HepG2 (cell line): ENCODE data around the gene AMER1. TPM values are rescaled to one million over a fixed set of nuclear protein-coding genes. Genes with fewer than 3 reads are reported as not detected.

ENCODE experiments used
- KAT8 ChIP-seq: IDR thresholded peaks from 2 replicates; pipeline ENCODE4 v1.6.1; 2016; ENCODE audit warnings: missing genetic modification reagents, missing compliant biosample characterization
- KLF16 ChIP-seq, 2 experiments: sonication (generic) in 1 of 2; formaldehyde crosslinking in 1 of 2; IDR thresholded peaks; 2 replicates each; pipeline versions ENCODE4 v1.6.1 to v1.8.0; 2016 to 2023; ENCODE audit warnings: missing genetic modification reagents in 2 of 2, missing compliant biosample characterization in 1 of 2
- MAZ ChIP-seq, 2 experiments: sonication (generic) in 1 of 2; formaldehyde crosslinking in 1 of 2; IDR thresholded peaks; 2 replicates each; pipeline versions ENCODE4 v1.5.0 to v1.6.1; 2012 to 2020; ENCODE audit warnings: low read depth in 2 of 2, mild to moderate bottlenecking in 2 of 2, borderline replicate concordance in 1 of 2, improper control_type of control experiment in 1 of 2, low read length in 1 of 2, missing genetic modification reagents in 1 of 2, moderate library complexity in 1 of 2
- MYC ChIP-seq: sonication (generic); formaldehyde crosslinking; IDR thresholded peaks from 2 replicates; pipeline ENCODE4 v1.9.0; 2021; ENCODE audit warnings: missing genetic modification reagents, borderline replicate concordance
- NAIF1 ChIP-seq: sonication (generic); formaldehyde crosslinking; IDR thresholded peaks from 2 replicates; pipeline ENCODE4 v1.5.0; 2020; ENCODE audit warnings: mild to moderate bottlenecking, missing genetic modification reagents, borderline replicate concordance
- NFYB ChIP-seq: sonication (generic); formaldehyde crosslinking; IDR thresholded peaks from 2 replicates; pipeline ENCODE4 v1.4.0; 2020; ENCODE audit warnings: missing genetic modification reagents
- PHF20 ChIP-seq: sonication (generic); formaldehyde crosslinking; IDR thresholded peaks from 2 replicates; pipeline ENCODE4 v1.5.0; 2020; ENCODE audit warnings: mild to moderate bottlenecking, missing genetic modification reagents
- ZFAT ChIP-seq: sonication (generic); formaldehyde crosslinking; conservative IDR thresholded peaks from 2 replicates; pipeline ENCODE4 v1.8.1; 2023; ENCODE audit warnings: missing genetic modification reagents, inconsistent platforms
- ZNF230 ChIP-seq: sonication (generic); formaldehyde crosslinking; IDR thresholded peaks from 2 replicates; pipeline ENCODE4 v1.4.0; 2020; ENCODE audit warnings: mild to moderate bottlenecking, missing genetic modification reagents
- ZNF282 ChIP-seq: fragments of 450-650 bp; IDR thresholded peaks from 2 replicates; pipeline ENCODE4 v1.6.1; 2018; ENCODE audit not compliant: partially characterized antibody
- ZNF326 ChIP-seq: sonication (generic); formaldehyde crosslinking; IDR thresholded peaks from 2 replicates; pipeline ENCODE4 v1.4.0; 2020; ENCODE audit warnings: missing genetic modification reagents, borderline replicate concordance
- ZNF460 ChIP-seq: sonication (generic); formaldehyde crosslinking; IDR thresholded peaks from 2 replicates; pipeline ENCODE4 v1.5.1; 2020; ENCODE audit warnings: missing genetic modification reagents, mild to moderate bottlenecking, borderline replicate concordance
- ZNF598 ChIP-seq: sonication (generic); formaldehyde crosslinking; IDR thresholded peaks from 2 replicates; pipeline ENCODE4 v1.5.1; 2020; ENCODE audit warnings: mild to moderate bottlenecking, missing genetic modification reagents, borderline replicate concordance
- ZNF703 ChIP-seq: sonication (generic); formaldehyde crosslinking; IDR thresholded peaks from 2 replicates; pipeline ENCODE4 v1.5.1; 2020; ENCODE audit warnings: missing genetic modification reagents, mild to moderate bottlenecking, moderate library complexity, borderline replicate concordance
- ZNF768 ChIP-seq: sonication (generic); formaldehyde crosslinking; IDR thresholded peaks from 2 replicates; pipeline ENCODE4 v1.4.0; 2020; ENCODE audit warnings: missing genetic modification reagents
- polyA plus RNA-seq, 8 experiments: library from polyadenylated mRNA; depleted of rRNA in 3 of 8; stranded (reverse) in 7 of 8; unstranded in 1 of 8; fragments of >200 nt; fragmentation: Illumina TruSeq in 4 of 8; extraction: Trizol in 4 of 8; gene quantifications; 2 replicates each; pipeline versions ENCODE4 v1.2.1 to v1.2.3, GENCODE V29; 2011 to 2016; ENCODE audit warnings: low read depth in 4 of 8, missing spikeins in 1 of 8, mixed read lengths in 1 of 8; ENCODE audit not compliant: insufficient read depth in 1 of 8
- total RNA-seq, 5 experiments: library from RNA; depleted of rRNA; stranded (reverse); fragments of >200 nt; fragmentation: Illumina TruSeq; extraction: Trizol; gene quantifications; 2 replicates each; pipeline ENCODE4 v1.2.3, GENCODE V29; 2016; ENCODE audit warnings: low read depth in 1 of 5
- TF ChIP-seq, protein P1 (sequence below): sonication (generic); formaldehyde crosslinking; IDR thresholded peaks from 2 replicates; pipeline ENCODE4 v1.5.0; 2020; ENCODE audit warnings: mild to moderate bottlenecking, missing genetic modification reagents, borderline replicate concordance
- TF ChIP-seq, protein P2 (sequence below): sonication (generic); formaldehyde crosslinking; IDR thresholded peaks from 2 replicates; pipeline ENCODE4 v1.9.0; 2022; ENCODE audit warnings: low read depth, missing genetic modification reagents
- TF ChIP-seq, protein P3 (sequence below): sonication (generic); formaldehyde crosslinking; IDR thresholded peaks from 2 replicates; pipeline ENCODE4 v1.8.0; 2022; ENCODE audit warnings: missing genetic modification reagents, mild to moderate bottlenecking, borderline replicate concordance
- TF ChIP-seq, protein P4 (sequence below): IDR thresholded peaks from 2 replicates; pipeline ENCODE4 v1.6.1; 2012; ENCODE audit warnings: inconsistent platforms

Gene AMER1
- total and polyA plus RNA-seq, 2 of the 13 experiments (the other 11 are each of a cell fraction or from before 2014, with no cell fraction given), result 2.8 to 10.8 TPM

DNA sequence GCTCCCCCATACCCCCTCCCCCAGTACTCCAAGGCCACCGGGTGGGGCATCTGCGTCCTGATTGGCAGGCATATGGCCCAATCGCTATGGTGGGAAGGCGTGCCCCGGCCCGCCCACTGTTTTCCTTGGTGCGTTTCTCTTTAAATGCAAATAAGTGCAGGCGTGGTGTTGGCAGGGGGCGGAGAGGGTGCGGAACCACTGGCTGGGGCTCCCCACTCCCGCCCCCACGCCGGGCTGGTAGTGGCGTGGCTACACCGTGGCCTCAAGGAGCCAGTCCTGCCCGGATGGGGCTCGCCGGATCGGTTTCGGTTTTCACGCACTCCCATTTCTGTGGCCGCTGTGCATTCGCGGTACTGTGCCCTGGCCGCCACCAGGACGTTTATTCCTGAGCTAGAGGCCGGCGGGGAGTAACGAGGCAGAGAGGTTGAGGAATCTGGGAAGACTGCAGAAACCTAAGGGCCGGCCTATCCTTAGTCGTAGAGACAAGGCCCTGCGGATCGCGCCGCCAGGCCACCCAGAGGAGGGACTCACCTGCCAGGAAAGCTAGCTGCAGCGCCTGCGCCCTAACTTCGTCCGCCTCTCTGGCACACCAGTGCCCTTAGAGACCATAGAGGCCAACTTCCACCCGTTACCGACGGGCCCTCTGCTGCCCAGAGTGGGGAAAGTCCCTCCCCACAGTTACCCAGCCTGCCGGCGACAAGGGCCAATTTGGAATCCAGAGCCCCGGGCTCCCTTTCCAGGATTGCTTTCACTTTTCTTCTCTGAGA lies 410 bp upstream of the AMER1 start (continued):
- TF ChIP-seq, protein P1, sequence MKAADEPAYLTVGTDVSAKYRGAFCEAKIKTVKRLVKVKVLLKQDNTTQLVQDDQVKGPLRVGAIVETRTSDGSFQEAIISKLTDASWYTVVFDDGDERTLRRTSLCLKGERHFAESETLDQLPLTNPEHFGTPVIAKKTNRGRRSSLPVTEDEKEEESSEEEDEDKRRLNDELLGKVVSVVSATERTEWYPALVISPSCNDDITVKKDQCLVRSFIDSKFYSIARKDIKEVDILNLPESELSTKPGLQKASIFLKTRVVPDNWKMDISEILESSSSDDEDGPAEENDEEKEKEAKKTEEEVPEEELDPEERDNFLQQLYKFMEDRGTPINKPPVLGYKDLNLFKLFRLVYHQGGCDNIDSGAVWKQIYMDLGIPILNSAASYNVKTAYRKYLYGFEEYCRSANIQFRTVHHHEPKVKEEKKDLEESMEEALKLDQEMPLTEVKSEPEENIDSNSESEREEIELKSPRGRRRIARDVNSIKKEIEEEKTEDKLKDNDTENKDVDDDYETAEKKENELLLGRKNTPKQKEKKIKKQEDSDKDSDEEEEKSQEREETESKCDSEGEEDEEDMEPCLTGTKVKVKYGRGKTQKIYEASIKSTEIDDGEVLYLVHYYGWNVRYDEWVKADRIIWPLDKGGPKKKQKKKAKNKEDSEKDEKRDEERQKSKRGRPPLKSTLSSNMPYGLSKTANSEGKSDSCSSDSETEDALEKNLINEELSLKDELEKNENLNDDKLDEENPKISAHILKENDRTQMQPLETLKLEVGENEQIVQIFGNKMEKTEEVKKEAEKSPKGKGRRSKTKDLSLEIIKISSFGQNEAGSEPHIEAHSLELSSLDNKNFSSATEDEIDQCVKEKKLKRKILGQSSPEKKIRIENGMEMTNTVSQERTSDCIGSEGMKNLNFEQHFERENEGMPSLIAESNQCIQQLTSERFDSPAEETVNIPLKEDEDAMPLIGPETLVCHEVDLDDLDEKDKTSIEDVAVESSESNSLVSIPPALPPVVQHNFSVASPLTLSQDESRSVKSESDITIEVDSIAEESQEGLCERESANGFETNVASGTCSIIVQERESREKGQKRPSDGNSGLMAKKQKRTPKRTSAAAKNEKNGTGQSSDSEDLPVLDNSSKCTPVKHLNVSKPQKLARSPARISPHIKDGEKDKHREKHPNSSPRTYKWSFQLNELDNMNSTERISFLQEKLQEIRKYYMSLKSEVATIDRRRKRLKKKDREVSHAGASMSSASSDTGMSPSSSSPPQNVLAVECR (CRISPR knock-in tag), result peak; percentile 60; the same call in 1 of the 2 replicates
- TF ChIP-seq KAT8 (CRISPR knock-in tag) (peak; percentile 36; the same call in 1 of the 2 replicates), KLF16 (CRISPR knock-in tag; IDR thresholded peaks at IDR 0.05) (peak in 1 of 2 experiments; percentile 19; a peak in 1 of 4 replicates), ZNF326 (CRISPR knock-in tag) (no peak), ZFAT (CRISPR knock-in tag) (no peak), MYC (peak; percentile 29; the same call in 1 of the 2 replicates), ZNF230 (CRISPR knock-in tag) (no peak), ZNF282 (no peak), ZNF703 (no peak), ZNF598 (CRISPR knock-in tag) (0 out of 2 replicates have a peak, but pooled peaks have one; percentile 27), MAZ (IDR thresholded peaks at IDR 0.05; ENCODE audit: borderline replicate concordance, low read depth, low read length) (peak; percentile 38; the same call in 1 of the 2 replicates), MAZ (CRISPR knock-in tag; IDR thresholded peaks at IDR 0.05; ENCODE audit: low read depth) (peak; percentile 56; the same call in 1 of the 2 replicates), ZNF460 (no peak), ZNF768 (CRISPR knock-in tag) (no peak), PHF20 (CRISPR knock-in tag) (peak; percentile 18; the same call in 1 of the 2 replicates), NFYB (CRISPR knock-in tag) (peak; percentile 86), NAIF1 (CRISPR knock-in tag) (0 out of 2 replicates have a peak, but pooled peaks have one; percentile 37)
- TF ChIP-seq, protein P2, sequence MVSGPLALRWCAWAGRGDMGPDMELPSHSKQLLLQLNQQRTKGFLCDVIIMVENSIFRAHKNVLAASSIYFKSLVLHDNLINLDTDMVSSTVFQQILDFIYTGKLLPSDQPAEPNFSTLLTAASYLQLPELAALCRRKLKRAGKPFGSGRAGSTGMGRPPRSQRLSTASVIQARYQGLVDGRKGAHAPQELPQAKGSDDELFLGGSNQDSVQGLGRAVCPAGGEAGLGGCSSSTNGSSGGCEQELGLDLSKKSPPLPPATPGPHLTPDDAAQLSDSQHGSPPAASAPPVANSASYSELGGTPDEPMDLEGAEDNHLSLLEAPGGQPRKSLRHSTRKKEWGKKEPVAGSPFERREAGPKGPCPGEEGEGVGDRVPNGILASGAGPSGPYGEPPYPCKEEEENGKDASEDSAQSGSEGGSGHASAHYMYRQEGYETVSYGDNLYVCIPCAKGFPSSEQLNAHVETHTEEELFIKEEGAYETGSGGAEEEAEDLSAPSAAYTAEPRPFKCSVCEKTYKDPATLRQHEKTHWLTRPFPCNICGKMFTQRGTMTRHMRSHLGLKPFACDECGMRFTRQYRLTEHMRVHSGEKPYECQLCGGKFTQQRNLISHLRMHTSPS, result peak; percentile 56; the same call in 1 of the 2 replicates
- TF ChIP-seq, protein P3, sequence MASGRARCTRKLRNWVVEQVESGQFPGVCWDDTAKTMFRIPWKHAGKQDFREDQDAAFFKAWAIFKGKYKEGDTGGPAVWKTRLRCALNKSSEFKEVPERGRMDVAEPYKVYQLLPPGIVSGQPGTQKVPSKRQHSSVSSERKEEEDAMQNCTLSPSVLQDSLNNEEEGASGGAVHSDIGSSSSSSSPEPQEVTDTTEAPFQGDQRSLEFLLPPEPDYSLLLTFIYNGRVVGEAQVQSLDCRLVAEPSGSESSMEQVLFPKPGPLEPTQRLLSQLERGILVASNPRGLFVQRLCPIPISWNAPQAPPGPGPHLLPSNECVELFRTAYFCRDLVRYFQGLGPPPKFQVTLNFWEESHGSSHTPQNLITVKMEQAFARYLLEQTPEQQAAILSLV (CRISPR knock-in tag), result peak; percentile 22; the same call in 1 of the 2 replicates
- TF ChIP-seq, protein P4, sequence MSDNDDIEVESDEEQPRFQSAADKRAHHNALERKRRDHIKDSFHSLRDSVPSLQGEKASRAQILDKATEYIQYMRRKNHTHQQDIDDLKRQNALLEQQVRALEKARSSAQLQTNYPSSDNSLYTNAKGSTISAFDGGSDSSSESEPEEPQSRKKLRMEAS, result no peak
